Measurements from ENCODE around the gene SULT1A2.
"Not testable (repeated sequence)": the region's sequence is repeated elsewhere in the genome, so short reads cannot be mapped to it uniquely, and the experiment has no call there.

The SULT1A2 gene

GRCh38 chr16:28554634-28555423 is 42.0 kb downstream of the SULT1A2 start:
- no peak for DNase-seq

GRCh38 chr16:28553776-28554633 is 42.8 kb downstream of the SULT1A2 start, which contains the start of gene SGF29:
SGF29 (plus strand) TSS chr16:28553920; CDS start chr16:28581070, 27,150 bp downstream.
- peak; percentile 99 for DNase-seq

GRCh38 chr16:28549301-28549899 is 47.5 kb downstream of the SULT1A2 start:
- DNase-seq: no peak

- no peak for DNase-seq
These were observed 48.5 kb downstream of the SULT1A2 start for GRCh38 chr16:28548306-28548802.

GRCh38 chr16:28546626-28547025 is 50.2 kb downstream of the SULT1A2 start:
- no peak for DNase-seq

GRCh38 chr16:28545964-28546363 is 50.9 kb downstream of the SULT1A2 start:
- not testable (repeated sequence) for DNase-seq

GRCh38 chr16:28544998-28545397 is 51.9 kb downstream of the SULT1A2 start:
- no peak for DNase-seq

- no peak for DNase-seq
These were observed 53.8 kb downstream of the SULT1A2 start for GRCh38 chr16:28543072-28543471.

GRCh38 chr16:28542646-28543045 is 54.2 kb downstream of the SULT1A2 start:
- no peak for DNase-seq
